ENCODE results near the gene SLC5A11.

GRCh38 chr16:24854607-24855171 is 8.9 kb downstream of the SLC5A11 start:
- TF ChIP-seq CTCF (IDR thresholded peaks at IDR 0.05; ENCODE audit: low read depth, low read length, missing input control) (no peak), TAF1 (conservative IDR thresholded peaks at IDR 0.05) (no peak), ZBTB33 (IDR thresholded peaks at IDR 0.05) (no peak), SP1 (IDR thresholded peaks at IDR 0.05) (no peak), RXRA (IDR thresholded peaks at IDR 0.05) (no peak)

Data from liver (tissue), 3 donors.